ENCODE results near the gene DCAF16. TPM values are rescaled to one million over a fixed set of nuclear protein-coding genes. Genes with fewer than 3 reads are reported as not detected.

Gene DCAF16
- total RNA-seq, 1 donor from 2014 or later: 25.0 TPM

- TF ChIP-seq, protein P1, sequence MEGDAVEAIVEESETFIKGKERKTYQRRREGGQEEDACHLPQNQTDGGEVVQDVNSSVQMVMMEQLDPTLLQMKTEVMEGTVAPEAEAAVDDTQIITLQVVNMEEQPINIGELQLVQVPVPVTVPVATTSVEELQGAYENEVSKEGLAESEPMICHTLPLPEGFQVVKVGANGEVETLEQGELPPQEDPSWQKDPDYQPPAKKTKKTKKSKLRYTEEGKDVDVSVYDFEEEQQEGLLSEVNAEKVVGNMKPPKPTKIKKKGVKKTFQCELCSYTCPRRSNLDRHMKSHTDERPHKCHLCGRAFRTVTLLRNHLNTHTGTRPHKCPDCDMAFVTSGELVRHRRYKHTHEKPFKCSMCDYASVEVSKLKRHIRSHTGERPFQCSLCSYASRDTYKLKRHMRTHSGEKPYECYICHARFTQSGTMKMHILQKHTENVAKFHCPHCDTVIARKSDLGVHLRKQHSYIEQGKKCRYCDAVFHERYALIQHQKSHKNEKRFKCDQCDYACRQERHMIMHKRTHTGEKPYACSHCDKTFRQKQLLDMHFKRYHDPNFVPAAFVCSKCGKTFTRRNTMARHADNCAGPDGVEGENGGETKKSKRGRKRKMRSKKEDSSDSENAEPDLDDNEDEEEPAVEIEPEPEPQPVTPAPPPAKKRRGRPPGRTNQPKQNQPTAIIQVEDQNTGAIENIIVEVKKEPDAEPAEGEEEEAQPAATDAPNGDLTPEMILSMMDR (IDR thresholded peaks at IDR 0.05; ENCODE audit: insufficient read depth, low read length, severe bottlenecking): peak; percentile 45
- DNase-seq (ENCODE audit: low read depth) (peak; percentile 67), FAIRE-seq (peak; percentile 40)
- H3K27me3 ChIP-seq (ENCODE audit: control insufficient read depth, insufficient read depth, low read length): peaks cover 2% of the 10 kb centered on the region
- no peak overlapping the region for H3K4me3 ChIP-seq (ENCODE audit: low read depth, low read length)
- no peaks in the 10 kb centered on the region for H3K36me3 ChIP-seq (ENCODE audit: control insufficient read depth, insufficient read depth, low read length)
Measured at GRCh38 chr4:17762726-17763125, 47.8 kb downstream of the DCAF16 start.

DNA sequence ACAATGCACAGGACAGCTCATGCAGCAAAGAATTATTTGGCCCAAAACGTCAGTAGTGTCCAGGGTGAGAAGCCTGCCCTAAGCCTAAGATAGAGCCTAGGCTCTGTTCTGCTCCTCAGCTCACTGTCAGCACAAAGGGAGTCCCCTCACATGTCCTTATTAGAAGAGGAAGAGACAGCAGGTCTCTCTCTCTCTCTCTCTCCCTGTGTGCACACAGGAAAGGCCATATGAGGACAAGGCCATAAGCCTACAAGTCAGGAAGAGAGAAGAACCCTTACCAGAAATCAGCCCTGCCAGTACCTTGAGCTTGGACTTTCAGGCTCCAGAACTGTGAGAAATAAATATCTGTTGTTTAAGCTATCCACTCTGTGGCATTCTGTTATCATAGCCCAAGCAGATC, 49.5 kb downstream of the DCAF16 start:
- TF ChIP-seq, protein P1 (IDR thresholded peaks at IDR 0.05; ENCODE audit: insufficient read depth, low read length, severe bottlenecking): no peak
- no peak for DNase-seq (ENCODE audit: low read depth)
- FAIRE-seq: no peak
- Histone ChIP-seq H3K4me3 (ENCODE audit: low read depth, low read length) (no peak overlapping the region), H3K36me3 (ENCODE audit: control insufficient read depth, insufficient read depth, low read length) (no peaks in the 10 kb centered on the region), H3K27me3 (ENCODE audit: control insufficient read depth, insufficient read depth, low read length) (peaks cover 2% of the 10 kb centered on the region)

DNA sequence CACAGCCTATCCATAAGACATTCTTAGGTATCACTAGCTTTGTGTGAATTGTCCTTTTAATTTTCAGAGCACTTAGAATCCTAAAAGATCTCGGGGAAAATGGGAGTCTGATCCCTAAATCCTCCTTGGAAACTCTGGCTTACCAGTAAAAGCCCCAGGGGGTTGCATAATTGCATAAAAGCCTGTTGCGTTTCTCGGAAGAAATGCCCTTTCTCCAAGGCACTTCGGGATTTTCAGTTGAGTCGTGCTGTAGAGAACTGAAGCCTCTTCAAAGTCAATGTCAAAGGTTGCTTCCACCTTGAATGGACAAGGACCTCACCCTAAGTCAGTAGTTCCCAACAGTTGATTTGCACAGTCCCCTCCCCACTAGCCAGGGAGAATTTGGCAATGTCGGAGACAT, 49.9 kb downstream of the DCAF16 start:
- Histone ChIP-seq H3K4me3 (ENCODE audit: low read depth, low read length) (no peak overlapping the region), H3K27me3 (ENCODE audit: control insufficient read depth, insufficient read depth, low read length) (peaks cover 2% of the 10 kb centered on the region), H3K36me3 (ENCODE audit: control insufficient read depth, insufficient read depth, low read length) (no peaks in the 10 kb centered on the region)
- no peak for FAIRE-seq
- TF ChIP-seq, protein P1 (IDR thresholded peaks at IDR 0.05; ENCODE audit: insufficient read depth, low read length, severe bottlenecking): no peak
- no peak for DNase-seq (ENCODE audit: low read depth)

DNA sequence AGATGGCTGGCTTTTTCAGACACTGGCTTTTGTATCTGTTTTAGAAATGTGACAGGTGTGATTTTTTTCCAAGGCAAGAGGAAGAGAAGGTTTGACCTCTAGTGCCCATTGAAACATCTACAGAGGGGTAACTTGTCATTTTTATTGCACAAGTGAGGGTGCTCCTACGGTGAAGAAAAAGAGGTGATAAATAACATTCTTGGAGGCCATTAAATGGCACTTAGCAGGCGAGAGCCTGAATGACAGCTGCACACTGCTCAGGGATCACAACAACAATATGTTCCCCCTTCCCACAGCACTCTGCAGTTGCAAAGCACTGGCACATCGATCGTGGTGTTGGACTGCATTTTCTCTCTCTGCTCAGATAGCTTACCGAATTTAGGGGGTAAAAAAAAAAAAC, 52.1 kb downstream of the DCAF16 start:
- TF ChIP-seq, protein P1 (IDR thresholded peaks at IDR 0.05; ENCODE audit: insufficient read depth, low read length, severe bottlenecking): no peak
- DNase-seq (ENCODE audit: low read depth) (no peak), FAIRE-seq (no peak)
- H3K4me3 ChIP-seq (ENCODE audit: low read depth, low read length): no peak overlapping the region
- H3K27me3 ChIP-seq (ENCODE audit: control insufficient read depth, insufficient read depth, low read length): peaks cover 2% of the 10 kb centered on the region
- H3K36me3 ChIP-seq (ENCODE audit: control insufficient read depth, insufficient read depth, low read length): no peaks in the 10 kb centered on the region

- TF ChIP-seq, protein P1 (IDR thresholded peaks at IDR 0.05; ENCODE audit: insufficient read depth, low read length, severe bottlenecking): no peak
- peaks cover 2% of the 10 kb centered on the region for H3K27me3 ChIP-seq (ENCODE audit: control insufficient read depth, insufficient read depth, low read length)
- no peaks in the 10 kb centered on the region for H3K36me3 ChIP-seq (ENCODE audit: control insufficient read depth, insufficient read depth, low read length)
- no peak overlapping the region for H3K4me3 ChIP-seq (ENCODE audit: low read depth, low read length)
- no peak for FAIRE-seq
- DNase-seq (ENCODE audit: low read depth): no peak
Measured at GRCh38 chr4:17757621-17758020, 52.9 kb downstream of the DCAF16 start.

DNA sequence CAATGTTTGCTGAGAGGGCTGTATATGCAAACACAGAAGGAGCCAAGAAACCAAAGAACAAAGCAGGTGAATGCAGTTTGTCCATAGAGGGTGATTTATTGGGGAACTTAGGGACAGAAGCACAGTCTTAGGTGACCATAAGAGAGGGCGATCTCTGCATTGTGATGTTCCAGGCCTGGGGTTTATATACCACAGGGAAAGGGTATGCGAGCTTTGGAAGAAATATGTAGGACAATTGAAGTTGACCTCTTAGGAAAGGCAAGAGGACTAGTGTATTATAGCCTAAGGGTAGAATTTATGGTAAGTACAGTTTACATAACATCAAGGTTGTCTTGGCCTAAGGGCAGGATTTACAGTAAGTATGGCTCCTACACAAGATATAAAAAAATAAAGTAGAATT, 56.9 kb downstream of the DCAF16 start:
- Histone ChIP-seq H3K27me3 (ENCODE audit: control insufficient read depth, insufficient read depth, low read length) (no peaks in the 10 kb centered on the region), H3K36me3 (ENCODE audit: control insufficient read depth, insufficient read depth, low read length) (no peaks in the 10 kb centered on the region), H3K4me3 (ENCODE audit: low read depth, low read length) (no peak overlapping the region)
- FAIRE-seq (no peak), DNase-seq (ENCODE audit: low read depth) (no peak)
- TF ChIP-seq, protein P1 (IDR thresholded peaks at IDR 0.05; ENCODE audit: insufficient read depth, low read length, severe bottlenecking): no peak

Data from bronchial epithelial cell (primary cell).